ENCODE data around the gene LPIN1. TPM values are rescaled to one million over a fixed set of nuclear protein-coding genes. Genes with fewer than 3 reads are reported as not detected.

The LPIN1 gene
- total RNA-seq, 1 donor from 2014 or later, result 61.5 TPM

GRCh38 chr2:11775384-11775783 lies 29.0 kb downstream of the LPIN1 start:
- no peak for ATAC-seq
- intact Hi-C loops (cut with micrococcal nuclease), result loop anchor here (5.0 kb wide), 1 partner anchor 88 kb away; no protein-coding TSS in a partner anchor
- DNase-seq, result no peak

- ATAC-seq, result no peak
- DNase-seq, result no peak
- intact Hi-C loops (cut with micrococcal nuclease), result loop anchor here (5.0 kb wide), 1 partner anchor 90 kb away; no protein-coding TSS in a partner anchor
Measured at GRCh38 chr2:11777066-11777782, 30.8 kb downstream of the LPIN1 start.

GRCh38 chr2:11777886-11778415 lies 31.5 kb downstream of the LPIN1 start:
- no peak for ATAC-seq

GRCh38 chr2:11778416-11778815 lies 32.0 kb downstream of the LPIN1 start:
- intact Hi-C loops (cut with micrococcal nuclease), result loop anchor here (5.0 kb wide), 1 partner anchor 91 kb away; no protein-coding TSS in a partner anchor
- no peak for ATAC-seq

More at GRCh38 chr2:11777886-11778415, 31.5 kb downstream of the LPIN1 start:
- intact Hi-C loops (cut with micrococcal nuclease), result loop anchor here (5.0 kb wide), 1 partner anchor 91 kb away; no protein-coding TSS in a partner anchor
- no peak for DNase-seq

GRCh38 chr2:11778923-11779757 lies 32.7 kb downstream of the LPIN1 start:
- ATAC-seq (peak; percentile 92), DNase-seq (peak; percentile 89)
- intact Hi-C loops (cut with micrococcal nuclease), result loop anchor here (5.0 kb wide), 1 partner anchor 92 kb away; no protein-coding TSS in a partner anchor

More at GRCh38 chr2:11778416-11778815, 32.0 kb downstream of the LPIN1 start:
- no peak for DNase-seq

GRCh38 chr2:11781602-11782001 lies 35.2 kb downstream of the LPIN1 start:
- DNase-seq, result no peak
- ATAC-seq, result no peak
- intact Hi-C loops (cut with micrococcal nuclease), result no loop called here

- ATAC-seq (peak; percentile 7), DNase-seq (no peak)
- intact Hi-C loops (cut with micrococcal nuclease), result no loop called here
Measured at GRCh38 chr2:11784280-11784679, 37.8 kb downstream of the LPIN1 start.

GRCh38 chr2:11784747-11785610 lies 38.5 kb downstream of the LPIN1 start:
- DNase-seq (peak; percentile 69), ATAC-seq (peak; percentile 78)
- intact Hi-C loops (cut with micrococcal nuclease), result no loop called here

- DNase-seq, result no peak
- intact Hi-C loops (cut with micrococcal nuclease), result no loop called here
Measured at GRCh38 chr2:11785611-11785940, 39.1 kb downstream of the LPIN1 start.

GRCh38 chr2:11786191-11786590 lies 39.8 kb downstream of the LPIN1 start:
- no peak for DNase-seq
- ATAC-seq, result no peak
- intact Hi-C loops (cut with micrococcal nuclease), result no loop called here

More at GRCh38 chr2:11785611-11785940, 39.1 kb downstream of the LPIN1 start:
- no peak for ATAC-seq

- intact Hi-C loops (cut with micrococcal nuclease), result no loop called here
- no peak for DNase-seq
- no peak for ATAC-seq
Measured at GRCh38 chr2:11786592-11786991, 40.2 kb downstream of the LPIN1 start.

- DNase-seq (no peak), ATAC-seq (no peak)
- intact Hi-C loops (cut with micrococcal nuclease), result no loop called here
Measured at GRCh38 chr2:11787991-11788390, 41.6 kb downstream of the LPIN1 start.

- ATAC-seq (no peak), DNase-seq (no peak)
- intact Hi-C loops (cut with micrococcal nuclease), result no loop called here
Measured at GRCh38 chr2:11788461-11789124, 42.2 kb downstream of the LPIN1 start.

- DNase-seq, result no peak
- intact Hi-C loops (cut with micrococcal nuclease), result no loop called here
- no peak for ATAC-seq
Measured at GRCh38 chr2:11789243-11789642, 42.8 kb downstream of the LPIN1 start.

- DNase-seq, result no peak
- intact Hi-C loops (cut with micrococcal nuclease), result no loop called here
- no peak for ATAC-seq
Measured at GRCh38 chr2:11790228-11790627, 43.8 kb downstream of the LPIN1 start.

- ATAC-seq (no peak), DNase-seq (no peak)
- intact Hi-C loops (cut with micrococcal nuclease), result no loop called here
Measured at GRCh38 chr2:11795590-11795989, 49.2 kb downstream of the LPIN1 start.

GRCh38 chr2:11796190-11797171 lies 50.0 kb downstream of the LPIN1 start:
- ATAC-seq (peak; percentile 74), DNase-seq (no peak)
- intact Hi-C loops (cut with micrococcal nuclease), result no loop called here
